ENCODE data around the gene ARHGAP27.

Gene ARHGAP27

GRCh38 chr17:45408611-45409421 lies 23.9 kb downstream of the ARHGAP27 start:
- no peak for DNase-seq (ENCODE audit: low read depth in 2 of 3, low spot score in 2 of 3)

DNA sequence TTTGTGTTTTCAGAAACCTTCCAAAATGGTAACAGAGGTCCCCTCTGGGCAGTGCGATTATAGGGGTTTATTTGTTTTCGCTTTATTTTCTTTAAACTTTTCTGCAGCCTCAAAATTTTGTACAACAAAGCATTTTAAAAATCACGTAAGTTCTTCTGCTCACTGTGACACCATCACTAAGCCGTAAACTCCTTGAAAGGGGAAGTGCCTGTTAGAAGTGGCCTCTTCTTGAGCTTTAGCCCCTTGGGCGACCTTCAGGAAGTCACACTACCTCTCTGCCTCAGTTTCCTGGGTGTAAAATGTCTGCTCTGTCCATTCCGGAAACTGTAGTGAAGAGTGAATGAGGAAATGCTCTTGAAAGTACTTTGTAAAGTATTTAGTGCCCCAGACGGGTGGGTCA lies 26.6 kb downstream of the ARHGAP27 start:
- DNase-seq (ENCODE audit: low read depth in 2 of 3, low spot score in 2 of 3): no peak

DNA sequence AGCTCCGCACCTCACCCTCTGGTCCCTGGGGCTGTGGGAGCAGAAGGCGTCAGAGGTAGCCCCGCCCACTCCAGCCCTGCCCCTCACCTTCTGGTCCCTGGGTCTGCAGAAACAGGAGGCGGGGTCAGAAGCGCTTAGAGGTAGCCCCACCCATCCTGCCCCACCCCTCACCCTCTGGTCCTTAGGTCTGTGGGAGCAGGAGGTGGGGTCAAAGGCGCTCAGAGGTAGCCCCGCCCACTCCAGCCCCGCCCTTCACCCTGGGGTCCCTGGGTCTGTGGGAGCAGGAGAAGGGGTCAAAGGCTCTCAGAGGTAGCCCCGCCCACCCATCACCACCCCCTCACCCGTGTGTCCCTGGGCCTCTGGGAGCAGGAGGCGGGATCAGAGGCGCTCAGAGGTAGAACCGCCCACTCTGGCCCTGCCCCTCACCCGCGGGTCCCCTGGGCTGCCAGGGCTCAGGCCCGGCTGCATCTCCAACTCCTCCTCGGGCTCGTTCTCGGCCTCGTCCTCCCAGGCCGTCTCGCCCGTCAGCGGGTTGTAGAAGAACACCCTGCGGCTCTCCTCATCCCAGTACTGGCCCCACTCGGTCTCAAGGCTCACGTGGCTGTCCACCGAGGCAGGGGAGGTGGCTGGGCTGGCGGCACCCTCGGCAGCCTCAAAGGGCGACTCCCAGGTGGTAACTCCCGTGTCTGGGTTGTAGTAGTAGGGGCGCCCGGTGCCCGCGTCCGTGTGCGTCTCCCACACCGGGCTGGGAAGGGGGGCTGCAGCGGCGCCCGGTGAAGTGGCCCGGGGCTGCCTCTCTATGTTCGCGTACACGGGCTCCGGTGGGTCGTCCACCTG lies 27.2 kb downstream of the ARHGAP27 start:
- DNase-seq (ENCODE audit: low read depth in 2 of 3, low spot score in 2 of 3): no peak

GRCh38 chr17:45404870-45405249 lies 27.8 kb downstream of the ARHGAP27 start:
- DNase-seq (ENCODE audit: low read depth in 2 of 3, low spot score in 2 of 3): no peak

- no peak for DNase-seq (ENCODE audit: low read depth in 2 of 3, low spot score in 2 of 3)
Observed at GRCh38 chr17:45403906-45404490, 28.7 kb downstream of the ARHGAP27 start.

DNA sequence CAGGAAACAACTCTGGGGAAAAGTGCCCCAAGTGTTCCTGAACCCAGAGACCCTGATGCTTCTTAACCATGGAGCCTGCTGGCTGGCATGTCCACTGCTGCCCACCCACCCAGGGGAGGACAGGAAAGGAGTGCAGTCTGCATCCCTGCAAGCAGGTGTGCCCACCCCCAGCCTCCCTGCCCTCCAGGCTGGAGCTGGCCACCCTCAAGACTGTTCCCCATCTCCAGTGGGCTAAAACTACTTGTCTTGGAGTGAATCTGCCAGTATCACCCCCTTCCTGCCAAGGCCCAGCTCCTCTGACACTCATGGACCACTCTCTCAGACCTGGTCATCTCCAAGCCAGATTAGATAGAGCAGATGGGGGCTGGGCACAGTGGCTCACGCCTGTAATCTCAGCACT lies 29.8 kb downstream of the ARHGAP27 start:
- no peak for DNase-seq (ENCODE audit: low read depth in 2 of 3, low spot score in 2 of 3)

- no peak for DNase-seq (ENCODE audit: low read depth in 2 of 3, low spot score in 2 of 3)
Observed at GRCh38 chr17:45398800-45399199, 33.9 kb downstream of the ARHGAP27 start.

DNA sequence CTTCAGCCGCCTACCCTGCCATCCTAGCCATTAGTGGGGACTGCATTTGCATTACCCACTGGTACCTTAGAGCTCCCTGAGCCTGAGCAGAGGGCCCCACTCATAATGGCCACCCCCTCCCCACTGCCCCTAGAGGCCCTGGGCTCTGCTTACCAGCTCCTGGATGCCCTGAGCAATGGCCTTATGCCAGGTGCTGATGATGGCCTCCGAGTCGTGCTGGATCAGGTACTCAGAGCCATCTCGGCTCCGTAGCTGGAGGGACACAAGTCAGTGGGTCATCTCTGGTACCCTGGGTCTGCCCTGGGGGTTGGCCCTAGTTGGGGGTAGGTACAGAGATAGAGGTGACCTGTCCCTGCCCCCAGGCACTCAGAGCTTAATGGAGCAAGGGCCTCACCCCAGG lies 34.9 kb downstream of the ARHGAP27 start:
- no peak for DNase-seq (ENCODE audit: low read depth in 2 of 3, low spot score in 2 of 3)

GRCh38 chr17:45396496-45397205 lies 36.0 kb downstream of the ARHGAP27 start:
- DNase-seq (ENCODE audit: low read depth in 2 of 3, low spot score in 2 of 3): no peak

GRCh38 chr17:45395569-45396415 lies 36.9 kb downstream of the ARHGAP27 start:
- DNase-seq (ENCODE audit: low read depth in 2 of 3, low spot score in 2 of 3): no peak

GRCh38 chr17:45394913-45395568 lies 37.6 kb downstream of the ARHGAP27 start:
- DNase-seq (ENCODE audit: low read depth in 2 of 3, low spot score in 2 of 3): no peak

GRCh38 chr17:45394564-45394912 lies 38.1 kb downstream of the ARHGAP27 start:
- DNase-seq (ENCODE audit: low read depth in 2 of 3, low spot score in 2 of 3): no peak

DNA sequence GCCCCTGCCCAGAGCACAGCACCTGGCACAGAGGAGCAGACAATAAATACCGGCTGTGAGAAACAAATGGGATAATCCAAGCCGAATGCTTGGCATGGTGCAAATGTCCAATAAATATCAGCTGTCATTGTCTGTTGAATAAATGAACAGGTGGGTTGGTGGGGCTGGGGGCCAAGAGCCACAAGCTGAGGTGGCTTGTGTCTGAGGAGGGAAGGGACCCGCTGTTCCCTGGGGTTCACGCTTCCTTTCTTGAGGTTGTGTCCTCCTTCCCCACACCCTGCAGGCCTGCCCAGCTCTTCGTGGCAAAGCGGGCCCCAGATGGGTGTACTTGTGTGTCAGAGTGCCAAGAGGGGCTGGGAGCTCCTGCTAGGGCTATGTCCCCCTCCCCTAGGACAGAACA lies 38.6 kb downstream of the ARHGAP27 start:
- no peak for DNase-seq (ENCODE audit: low read depth in 2 of 3, low spot score in 2 of 3)

DNA sequence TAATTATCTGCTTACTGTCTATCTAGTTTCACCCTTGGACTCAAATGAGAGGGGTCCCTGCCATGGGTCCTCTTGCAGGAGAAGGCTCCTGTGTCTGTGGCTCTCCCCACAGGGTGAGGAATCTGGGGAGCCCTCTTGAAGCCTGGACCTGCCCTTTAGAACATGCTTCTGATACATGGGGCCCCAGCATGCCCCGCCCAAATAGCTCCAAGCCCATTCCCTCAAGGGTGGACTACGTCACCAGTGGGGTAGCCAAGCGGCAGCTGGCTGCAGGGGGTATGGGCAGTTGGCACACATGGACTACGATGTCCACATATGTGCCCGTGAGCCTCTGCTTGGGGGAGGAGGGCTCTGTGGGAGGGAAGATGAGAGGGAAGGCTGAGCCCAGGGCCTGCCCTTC lies 39.3 kb downstream of the ARHGAP27 start:
- no peak for DNase-seq (ENCODE audit: low read depth in 2 of 3, low spot score in 2 of 3)

DNA sequence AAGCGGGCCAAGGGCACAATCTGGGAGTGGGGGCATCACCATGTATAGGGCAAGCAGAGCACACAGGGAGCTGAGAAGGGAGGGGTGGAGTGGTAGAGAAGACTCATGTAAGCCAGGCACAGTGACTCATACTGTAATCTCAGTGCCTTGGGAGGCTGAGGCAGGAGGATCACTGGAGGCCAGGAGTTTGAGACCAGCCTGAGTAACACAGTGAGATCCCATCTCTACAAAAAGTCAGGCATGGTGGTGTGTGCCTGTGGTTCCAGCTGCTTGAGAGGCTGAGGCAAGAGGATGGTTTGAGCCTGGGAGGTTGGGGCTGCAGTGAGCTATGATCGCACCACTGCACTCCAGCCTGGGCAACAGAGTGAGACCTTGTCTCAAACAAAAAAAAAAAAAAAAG lies 40.8 kb downstream of the ARHGAP27 start:
- DNase-seq (ENCODE audit: low read depth in 2 of 3, low spot score in 2 of 3): no peak

DNA sequence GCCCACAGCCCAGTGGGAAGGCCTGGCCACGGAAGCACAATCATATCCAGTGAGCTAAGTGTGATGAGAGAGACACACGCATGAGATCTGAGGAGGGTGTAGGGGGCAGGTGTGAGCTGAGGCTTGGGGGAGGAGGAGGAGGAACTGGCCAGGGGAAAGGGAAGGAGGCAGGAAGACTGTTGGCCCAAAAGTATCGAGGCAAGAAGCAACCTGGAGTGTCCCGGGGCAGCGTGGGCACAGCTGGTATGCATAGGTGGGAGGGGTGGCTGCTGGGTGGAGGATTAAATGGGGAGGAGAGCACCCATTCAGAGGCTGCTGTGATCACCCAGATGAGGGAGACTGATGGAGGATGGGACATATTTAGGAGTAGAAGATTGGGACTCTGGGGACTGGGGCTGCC lies 41.4 kb downstream of the ARHGAP27 start:
- DNase-seq (ENCODE audit: low read depth in 2 of 3, low spot score in 2 of 3): no peak

DNA sequence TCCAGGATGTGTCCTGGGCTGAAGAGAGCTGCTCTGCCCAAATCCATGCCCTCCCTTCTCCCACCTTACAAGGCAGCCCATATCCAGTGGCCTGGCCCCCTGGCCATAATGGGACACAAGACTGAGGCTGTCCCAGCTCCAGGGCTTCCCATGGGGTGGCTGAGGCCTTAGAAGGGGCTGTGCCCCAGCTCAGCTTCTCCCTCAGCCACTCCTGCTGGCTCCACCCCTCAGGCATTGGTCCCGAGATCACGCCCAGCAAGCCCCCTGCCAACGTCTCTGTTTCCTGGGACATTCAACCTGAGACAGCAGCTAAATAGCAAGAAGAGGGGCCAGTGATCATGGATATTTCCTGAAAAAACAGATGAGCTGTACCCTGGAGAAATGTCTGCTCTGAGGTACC lies 43.3 kb downstream of the ARHGAP27 start:
- no peak for DNase-seq (ENCODE audit: low read depth in 2 of 3, low spot score in 2 of 3)

- DNase-seq (ENCODE audit: low read depth in 2 of 3, low spot score in 2 of 3): no peak
Observed at GRCh38 chr17:45388604-45389325, 43.9 kb downstream of the ARHGAP27 start.

GRCh38 chr17:45387739-45388138 lies 44.9 kb downstream of the ARHGAP27 start:
- DNase-seq (ENCODE audit: low read depth in 2 of 3, low spot score in 2 of 3): no peak

All from activated CD8-positive, alpha-beta memory T cell treated with anti-CD3 and anti-CD28 coated beads for 48 hours (primary cell).